Germinal center (tissue), 1 donor: ENCODE results near the gene C15orf39.
"Not testable (repeated sequence)": the region's sequence is repeated elsewhere in the genome, so short reads cannot be mapped to it uniquely, and the experiment has no call there.

Source experiments
- DNase-seq: peaks from one replicate; pipeline ENCODE4 v3.0.0; 2012; ENCODE audit warnings: mixed read lengths, low spot score

Gene C15orf39

DNA sequence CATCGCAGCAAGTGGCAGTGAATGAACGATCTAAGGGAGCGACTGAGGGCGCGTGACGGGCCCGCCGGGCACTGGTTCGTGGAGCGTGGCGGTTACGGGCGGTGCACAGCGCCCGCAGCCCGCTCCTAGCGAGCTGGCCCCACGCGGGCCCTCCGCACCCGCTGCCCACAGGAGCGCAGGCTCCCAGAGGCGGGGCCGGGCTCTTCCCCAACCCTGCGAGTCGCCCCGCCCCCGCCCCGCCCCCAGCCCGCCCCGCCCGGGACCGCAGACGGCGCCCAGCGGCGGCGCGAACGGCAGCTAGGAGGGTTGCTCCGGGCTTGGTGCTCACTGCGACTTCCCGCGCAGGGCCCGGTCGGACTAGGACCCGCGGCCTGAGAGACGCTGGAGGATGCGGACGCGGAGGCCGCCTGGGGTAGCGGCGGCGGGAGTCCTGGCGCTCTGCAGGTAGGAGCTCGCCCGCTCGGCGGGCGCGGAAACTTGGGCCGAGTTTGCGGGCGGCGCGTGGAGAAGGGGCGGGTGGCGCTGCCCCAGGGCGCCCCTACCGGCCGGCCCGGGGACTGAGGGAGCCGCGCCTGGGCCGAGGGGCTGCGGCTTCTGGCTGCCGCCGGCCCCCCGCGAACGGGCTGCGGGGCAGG is at the start of gene C15orf39:
Gene C15orf39 (plus strand): TSS at position 267 of the 635 bp plus-strand sequence. CDS start 4,167 bp downstream, outside the sequence.
- peak; percentile 91 for DNase-seq

DNA sequence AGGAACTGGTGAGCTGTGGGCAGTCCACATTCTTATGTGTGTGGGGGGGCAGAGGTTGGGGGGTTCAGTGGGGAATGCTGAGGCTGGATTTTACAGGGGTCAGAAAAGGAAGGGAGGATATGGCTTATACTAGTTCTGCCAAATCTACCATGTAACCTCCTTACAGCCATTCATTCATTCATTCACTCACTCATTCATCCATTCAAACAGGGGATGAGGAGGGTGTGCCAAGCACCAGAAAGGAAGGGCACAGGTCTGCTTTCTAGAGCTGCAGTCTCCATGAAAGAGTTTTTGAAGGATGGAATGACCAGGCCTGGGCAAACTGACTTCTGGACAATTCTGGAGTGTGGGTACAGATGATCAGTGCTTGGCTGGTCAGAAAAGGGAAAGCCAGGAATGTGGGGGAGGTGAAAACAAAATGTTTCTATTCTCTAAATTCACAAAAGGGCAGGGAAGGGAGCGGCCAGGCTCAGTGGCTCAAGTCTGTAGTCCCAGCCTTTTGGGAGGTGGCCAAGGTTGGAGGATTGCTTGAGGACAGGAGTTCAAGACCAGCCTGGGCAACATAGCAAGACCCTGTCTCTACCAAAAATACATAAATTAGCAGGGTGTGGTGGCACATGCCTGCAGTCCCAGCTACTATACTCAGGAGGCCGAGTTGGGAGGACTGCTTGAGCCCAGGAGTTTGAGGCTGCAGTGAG is 49.2 kb upstream of the C15orf39 start:
- DNase-seq: no peak

DNA sequence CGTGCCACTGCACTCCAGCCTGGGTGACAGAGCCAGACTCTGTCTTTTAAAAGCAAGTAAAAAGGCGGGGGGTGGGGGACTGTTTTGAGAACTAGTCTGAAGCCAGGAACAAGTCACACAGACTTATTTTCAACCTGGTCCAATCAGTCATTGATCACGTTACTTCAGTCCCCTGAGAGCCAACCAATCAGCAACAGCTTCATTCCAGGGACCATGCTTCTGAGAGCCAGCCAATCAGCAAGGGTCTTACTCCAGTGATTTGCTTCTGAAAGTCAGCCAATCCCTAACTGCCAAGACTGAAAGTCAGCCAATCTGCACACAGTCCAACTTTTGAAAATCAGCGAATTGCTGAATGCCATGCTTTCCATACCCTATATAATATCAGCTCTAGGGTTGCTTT is 48.6 kb upstream of the C15orf39 start:
- DNase-seq: no peak

DNA sequence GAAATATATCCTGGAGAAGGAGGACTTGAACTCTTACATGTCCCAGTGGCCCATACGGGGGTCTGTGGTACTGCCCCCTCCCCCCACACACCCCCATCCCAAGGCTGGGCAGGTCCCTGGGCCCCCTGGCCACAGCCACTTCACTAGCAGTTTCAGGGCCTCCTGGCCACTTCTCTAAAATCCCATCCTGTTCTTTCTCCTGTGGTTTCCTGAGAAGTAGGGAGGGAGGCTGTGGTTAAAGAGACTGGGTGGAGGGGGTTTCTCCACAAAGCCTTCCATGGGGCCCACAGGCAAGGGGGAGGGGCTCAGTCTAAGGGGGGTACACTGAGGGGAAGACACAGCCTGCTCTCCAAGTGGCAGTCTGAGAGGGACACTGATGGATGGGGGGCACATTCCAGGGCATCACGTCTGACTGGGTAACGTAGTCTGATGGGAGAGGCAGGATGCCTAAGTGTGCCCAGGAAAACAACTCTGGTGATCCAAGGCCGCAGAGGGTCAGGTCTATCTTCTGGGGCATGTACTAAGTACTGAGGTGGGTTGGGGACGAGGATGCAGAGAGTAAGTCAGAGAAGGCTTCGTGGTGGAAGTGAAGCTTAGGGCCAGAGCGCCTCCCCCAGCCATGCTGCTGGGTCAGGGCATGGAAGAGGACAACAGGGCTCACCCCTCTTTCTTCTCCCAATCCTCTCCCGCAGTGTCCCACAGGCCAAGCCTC is 48.0 kb upstream of the C15orf39 start:
- DNase-seq: no peak

DNA sequence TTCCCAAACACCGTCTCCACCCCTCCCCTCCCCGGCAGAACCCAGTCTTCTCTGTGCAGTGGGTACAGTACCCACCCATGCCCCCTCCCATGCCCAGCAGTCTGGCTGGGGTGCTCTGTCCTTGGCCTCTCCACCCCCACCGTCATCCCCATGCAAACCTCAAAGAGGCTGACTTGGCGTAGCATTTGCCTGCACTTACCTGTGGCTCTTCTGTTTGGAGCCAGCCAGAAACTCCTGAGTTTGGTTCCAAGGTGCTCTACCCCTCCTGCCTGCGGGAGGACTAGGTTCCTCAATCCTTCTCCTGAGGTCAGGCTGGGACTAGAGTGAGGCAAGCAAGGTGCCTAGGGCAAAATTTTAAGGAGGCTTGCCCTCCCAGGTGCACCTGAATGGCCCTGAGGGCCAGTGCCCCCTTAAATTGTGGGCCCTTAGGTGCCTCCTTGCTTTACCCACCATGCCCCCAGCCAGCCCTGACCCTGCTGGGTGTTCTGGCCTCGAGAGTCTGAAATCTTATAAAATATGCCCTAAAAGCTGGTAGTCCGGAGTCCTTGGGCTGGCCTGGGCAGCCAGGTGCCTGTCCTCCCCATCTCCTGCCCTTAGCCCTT is 47.1 kb upstream of the C15orf39 start:
- DNase-seq: no peak

DNA sequence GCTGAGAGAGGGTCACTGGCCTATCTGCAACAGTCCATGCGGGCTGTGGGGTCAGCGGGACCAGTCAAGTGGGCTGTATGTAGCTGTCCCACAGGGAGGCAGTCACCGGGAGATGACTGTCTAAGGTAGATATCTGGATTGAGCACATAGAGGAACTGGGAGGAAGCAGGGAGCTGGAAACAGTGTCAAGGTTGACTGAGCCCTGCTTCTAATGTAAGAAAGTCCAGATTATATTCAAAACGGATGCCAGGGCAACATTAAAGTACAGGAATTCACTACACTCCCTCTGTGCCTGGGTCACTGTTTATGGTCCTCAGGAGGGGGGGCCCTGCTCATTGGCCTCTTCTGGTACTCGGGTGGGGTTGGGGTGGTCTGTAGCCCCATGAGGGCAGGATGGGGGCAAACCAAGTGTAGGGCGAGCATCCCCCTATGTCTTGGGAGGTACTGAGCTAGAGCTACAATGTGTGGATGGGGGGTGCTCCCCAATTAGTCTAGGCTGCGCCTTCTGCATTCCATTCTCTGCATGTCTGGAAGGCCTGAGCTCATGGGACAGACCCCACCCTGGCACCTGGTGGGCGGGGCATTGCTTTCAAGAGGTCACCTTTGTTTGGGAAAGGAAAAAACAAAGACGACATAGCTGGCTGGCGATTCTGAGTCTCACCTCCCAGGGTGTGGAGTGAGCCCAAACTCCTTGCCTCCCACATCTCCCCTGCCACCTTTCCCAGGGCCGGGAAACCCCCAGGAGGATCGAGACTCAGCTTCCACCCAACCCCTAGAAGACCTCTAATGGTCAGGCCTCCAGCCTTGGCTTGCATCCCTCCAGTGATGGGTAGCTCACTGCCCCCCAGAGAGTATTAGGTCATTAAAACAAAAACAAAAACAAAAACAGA is 45.1 kb upstream of the C15orf39 start:
- DNase-seq: no peak

DNA sequence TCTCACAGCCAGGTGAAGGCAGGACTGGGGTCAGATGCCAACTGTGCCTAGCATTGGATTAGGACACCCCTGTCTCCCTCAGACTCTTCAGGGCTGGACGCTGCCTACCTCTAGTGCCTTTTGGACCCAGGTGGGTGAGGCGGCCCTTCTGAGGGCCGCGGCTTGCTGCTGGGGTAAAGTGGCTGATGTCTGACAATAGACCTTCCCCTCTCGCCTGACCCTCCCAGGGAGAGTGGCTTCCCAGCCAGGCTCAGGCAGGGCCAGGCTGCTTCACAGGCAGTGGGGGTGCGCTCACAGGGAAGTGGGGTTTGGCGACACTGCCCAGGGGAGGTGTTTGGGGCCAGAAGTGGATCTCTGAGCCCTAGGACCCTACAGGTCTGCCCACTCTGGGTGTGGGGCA is 43.3 kb upstream of the C15orf39 start:
- no peak for DNase-seq

DNA sequence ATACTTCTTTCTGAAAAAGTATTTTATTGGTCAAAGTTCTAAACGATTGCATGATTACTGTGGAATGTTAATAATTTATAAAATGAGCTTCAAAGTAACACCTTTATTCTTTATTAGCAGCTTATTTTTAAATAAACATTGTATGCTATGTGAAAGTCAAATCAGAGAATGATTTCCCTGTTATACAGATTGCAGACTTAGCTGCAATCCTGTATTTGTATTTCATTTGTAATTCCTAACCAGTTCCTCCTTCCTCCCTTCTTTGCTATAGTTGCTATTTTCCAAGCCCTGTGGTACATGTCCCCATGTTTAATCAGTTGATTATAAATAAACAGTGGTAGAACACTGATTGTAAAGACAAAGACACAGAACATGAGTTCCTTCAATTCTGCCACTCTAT is 42.4 kb upstream of the C15orf39 start:
- no peak for DNase-seq

DNA sequence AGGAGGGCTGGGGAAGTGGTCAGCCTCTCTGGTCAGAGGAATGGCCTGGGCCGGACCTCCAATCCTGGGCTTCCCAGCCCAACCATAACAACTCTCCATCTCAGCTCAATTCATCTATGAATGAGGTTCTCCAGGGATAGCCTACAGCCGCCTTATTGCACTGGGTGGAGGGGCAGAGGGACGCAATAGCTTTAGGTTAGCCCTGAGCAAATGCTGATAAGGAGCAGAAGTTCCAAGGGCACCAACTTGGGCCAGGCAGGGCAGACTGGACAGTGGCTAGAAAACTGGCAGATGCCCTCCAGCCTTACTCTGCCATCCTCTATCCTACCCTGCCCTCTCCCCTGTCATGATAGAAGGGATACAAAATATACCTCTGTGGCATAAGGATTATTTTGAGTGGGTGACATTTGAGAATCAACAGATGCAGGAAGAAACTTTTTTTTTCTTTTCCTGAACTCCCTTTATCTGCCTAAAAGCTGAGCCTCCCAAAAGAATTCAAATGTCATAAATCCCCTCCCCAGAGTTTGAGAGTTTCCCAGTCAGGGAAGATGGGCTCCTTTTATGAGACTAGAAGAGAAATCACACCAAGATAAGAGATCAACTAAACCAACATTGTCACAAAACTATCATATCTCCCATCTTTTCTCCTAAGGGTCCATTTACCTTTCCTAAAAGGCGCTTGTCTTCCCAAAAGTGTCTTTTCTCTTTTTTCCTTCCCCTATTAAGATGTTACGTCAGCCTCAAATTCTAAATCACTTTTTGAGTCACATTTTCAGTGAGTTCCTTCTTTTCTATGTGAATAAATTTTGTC is 40.4 kb upstream of the C15orf39 start:
- no peak for DNase-seq

DNA sequence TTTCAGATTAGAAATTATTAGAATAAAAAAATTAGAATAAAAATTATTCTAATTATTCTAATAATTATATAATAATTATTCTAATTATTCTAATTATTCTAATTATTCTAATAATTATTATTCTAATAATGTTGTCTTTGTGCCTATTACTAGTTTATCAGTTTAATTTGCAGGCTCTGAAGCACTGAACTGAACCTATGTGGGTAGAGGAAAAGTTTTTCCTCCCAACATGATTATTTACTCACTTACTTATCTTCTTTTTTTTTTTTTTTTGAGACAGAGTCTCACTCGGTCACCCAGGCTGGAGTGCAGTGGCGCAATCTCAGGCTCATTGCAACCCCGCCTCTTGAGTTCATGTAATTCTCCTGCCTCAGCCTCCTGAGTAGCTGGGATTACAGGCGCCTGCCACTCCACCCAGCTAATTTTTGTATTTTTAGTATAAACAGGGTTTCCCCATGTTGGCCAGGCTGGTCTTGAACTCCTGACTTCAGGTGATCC is 39.7 kb upstream of the C15orf39 start:
- DNase-seq: no peak

DNA sequence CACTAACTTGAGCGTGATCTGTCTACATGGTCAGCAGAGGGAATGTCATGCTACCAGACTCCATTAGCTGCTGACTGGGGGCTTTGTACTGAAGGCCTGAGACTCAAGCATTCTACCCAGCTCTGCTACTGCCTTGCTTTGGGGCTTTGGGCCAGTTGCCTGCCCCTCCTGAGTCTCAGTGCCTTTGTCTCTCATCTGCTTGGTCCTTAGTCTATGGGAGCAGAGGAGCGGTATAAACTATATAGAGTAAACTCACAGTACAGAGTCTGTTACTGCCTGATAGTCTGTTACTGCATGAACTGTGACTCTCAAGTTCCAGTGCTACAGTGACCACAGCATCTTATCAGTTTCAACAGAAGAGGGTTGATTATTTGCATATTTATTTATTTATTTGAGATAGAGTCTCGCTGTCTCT is 38.5 kb upstream of the C15orf39 start:
- no peak for DNase-seq

DNA sequence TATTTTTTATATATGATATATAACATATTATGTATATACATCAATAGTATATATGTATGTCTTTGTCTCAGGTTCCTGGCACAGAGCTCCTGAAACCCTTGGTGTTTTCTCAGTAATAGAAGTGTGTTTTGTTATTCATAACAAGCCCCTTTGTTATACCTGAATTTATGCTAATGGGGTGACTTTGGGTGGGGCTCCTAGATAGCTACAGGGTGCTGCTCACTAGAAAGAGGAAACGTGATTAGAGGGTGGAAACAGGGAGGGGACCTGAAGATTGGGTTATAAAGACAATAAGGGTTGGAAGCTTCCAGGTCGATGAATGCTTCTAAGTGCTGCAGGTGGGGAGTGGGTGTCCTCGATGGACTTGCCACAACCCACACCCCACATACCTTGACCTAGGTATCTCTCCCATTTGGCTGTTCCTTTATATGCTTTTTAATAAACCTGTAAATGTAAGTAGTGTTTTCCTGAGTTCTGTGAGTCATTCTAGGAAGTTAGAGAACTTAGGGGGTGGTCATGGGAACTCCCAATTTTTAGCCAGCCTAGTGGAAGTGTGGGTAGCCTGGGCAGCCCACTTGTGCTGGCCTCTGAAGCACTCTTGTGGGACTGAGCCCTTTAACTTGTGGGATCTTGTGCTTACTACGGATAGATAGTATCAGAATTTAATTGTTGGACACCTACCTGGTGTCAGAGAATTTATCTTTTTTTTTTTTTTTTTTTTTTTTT is 36.9 kb upstream of the C15orf39 start:
- no peak for DNase-seq

DNA sequence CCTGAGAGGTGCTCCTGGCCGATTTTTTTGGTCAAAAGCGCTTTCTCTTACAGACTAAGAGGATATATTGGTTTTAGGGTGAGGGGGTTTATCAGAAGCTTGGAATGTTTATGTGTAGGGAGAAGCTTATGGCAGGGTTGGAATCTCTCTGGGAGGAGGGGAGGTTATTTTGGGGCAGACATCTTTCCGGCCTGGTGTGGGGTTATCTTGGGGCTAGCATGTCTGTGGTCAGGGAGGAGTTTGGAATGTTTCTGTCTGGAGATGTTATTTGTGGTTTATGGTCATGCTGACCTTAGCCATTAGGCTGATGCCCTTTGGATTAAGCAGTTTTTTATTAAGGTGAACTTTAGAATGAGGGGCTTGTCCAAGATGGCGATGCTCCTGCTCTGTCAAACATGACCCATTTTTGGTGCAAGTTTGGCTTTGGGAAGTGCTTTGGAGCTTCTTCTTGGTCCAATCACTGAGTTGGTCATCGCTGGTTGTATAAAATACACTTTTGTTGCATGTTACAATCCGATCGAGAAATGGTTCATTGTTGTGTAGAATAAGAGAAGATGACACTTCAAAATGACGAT is 35.1 kb upstream of the C15orf39 start:
- not testable (repeated sequence) for DNase-seq

DNA sequence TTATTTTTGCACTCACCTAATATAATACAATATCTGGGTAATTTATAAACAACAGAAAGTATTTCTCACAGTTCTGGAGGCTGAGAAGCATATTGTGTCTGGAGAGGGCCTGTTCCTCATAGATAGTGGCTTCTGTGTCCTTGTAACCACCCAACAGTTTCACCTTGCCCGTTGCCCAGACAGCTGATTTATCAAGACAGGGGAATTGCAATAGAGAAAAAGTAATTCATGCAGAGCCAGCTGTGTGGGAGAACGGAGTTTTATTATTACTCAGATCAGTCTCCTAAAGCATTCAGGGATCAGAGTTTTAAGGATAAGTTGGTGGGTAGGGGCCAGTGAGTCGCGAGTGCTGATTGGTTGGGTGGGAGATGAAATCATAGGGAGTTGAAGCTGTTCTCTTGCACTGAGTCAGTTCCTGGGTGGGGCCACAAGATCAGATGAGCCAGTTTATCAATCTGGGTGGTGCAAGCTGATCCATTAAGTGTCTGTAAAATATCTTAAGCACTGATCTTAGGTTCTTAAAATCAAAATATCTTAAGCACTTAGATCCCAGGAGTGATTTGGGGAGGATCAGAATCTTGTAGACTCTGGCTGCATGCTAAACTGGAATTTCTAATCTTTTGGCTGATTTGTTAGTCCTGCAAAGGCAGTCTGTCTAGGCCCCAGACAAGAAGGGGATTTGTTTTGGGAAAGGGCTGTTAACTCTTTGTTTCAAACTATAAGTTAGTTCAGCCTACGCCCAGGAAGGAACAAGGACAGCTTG is 33.9 kb upstream of the C15orf39 start:
- DNase-seq: no peak

DNA sequence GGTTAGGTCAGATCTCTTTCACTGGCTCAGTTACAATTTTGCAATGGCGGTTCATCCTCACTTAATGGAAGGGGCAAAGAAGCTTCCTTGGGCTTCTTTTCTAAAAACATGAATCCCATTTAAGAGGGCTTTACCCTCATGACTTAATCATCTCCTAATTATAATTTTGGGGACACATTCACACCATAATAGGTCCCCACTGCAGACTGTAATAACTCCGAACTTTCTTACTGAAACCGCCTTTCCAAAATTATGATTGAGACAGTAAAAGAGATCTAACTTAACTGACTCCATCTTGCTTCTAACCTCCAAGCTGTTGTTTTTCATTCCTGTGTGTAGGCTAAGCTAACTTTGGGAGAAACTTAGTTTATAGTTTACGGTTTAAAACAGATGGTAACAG is 33.3 kb upstream of the C15orf39 start:
- DNase-seq: no peak

DNA sequence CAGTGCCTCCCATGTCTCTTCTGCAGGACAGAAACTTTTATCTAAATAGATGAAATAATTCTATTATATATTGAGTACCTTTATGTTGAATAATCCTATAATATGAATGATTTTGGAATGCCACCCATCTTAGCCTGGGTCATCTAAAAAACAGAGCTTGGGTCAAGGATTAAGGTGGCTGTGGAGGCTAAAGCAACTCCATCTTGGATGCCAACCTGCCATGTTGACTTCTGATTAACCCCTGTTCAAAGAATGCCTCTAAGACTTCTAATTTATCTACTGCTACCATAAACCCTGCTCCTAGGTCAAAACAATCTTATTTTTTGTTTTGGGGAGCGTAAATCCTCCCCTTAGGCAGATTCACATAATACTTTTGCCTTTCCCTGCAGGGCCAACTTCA is 31.5 kb upstream of the C15orf39 start:
- no peak for DNase-seq

DNA sequence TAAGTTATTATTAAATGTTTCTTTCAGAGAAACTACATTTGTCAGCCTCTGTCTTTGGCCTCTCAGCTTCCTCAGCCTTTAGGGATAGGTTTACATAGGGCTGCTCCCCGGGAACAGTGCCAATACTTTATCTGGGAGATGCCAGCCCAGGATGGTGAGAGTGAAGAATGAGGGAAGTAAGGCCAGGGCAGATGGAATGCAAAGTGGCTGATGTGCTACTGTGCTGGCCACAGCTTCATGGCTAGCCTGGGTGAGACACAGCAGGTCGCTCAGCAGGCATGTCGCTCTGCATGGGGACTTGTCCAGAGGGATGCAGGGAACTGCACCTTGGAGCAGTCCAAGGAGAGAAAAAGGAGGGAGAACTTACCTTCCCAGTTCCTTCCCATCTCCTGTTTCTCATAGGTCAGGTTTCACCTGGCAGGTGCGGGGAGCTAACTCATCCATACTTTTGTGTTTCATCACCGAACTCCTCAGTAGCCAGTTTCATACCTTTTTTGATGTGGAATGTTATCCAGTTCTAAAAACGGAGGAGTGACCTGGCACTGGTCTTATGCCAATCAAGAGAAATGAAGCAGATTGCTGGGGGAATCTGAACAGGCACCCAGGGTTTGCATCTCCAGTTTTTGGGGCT is 30.9 kb upstream of the C15orf39 start:
- DNase-seq: no peak

DNA sequence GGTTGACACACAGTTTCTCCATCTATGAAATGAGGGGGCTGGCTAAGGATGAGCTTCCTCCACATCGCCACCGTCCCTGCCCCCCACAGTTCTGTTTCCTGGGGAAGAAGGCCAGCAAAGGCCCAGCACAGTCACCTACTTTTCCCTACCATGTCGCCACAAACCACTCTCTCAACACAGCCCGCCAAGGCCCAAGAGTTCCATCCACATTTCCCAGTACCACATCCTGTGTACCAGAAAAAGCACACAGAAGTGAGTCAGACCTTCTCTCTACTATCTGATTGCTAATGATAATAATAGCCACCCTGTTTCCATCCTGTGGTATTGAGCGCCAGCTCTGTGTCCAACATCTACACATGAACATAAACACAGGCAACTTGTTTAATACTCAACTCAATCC is 30.3 kb upstream of the C15orf39 start:
- DNase-seq: no peak
